H1 (cell line): ENCODE measurements around the gene CYP46A1. TPM values are rescaled to one million over a fixed set of nuclear protein-coding genes. Genes with fewer than 3 reads are reported as not detected.

Experiments
- CTCF ChIA-PET: fragments of 300-600 bp; sonication (Branson Sonifier 250); formaldehyde crosslinking; loops from one replicate; lab custom pipeline; 2021; ENCODE audit not compliant: partially characterized antibody; lab: Charles Lee
- POLR2A ChIA-PET: fragments of 300-600 bp; sonication (Branson Sonifier 250); formaldehyde crosslinking; loops from one replicate; lab custom pipeline; 2021; ENCODE audit warnings: inconsistent platforms; ENCODE audit not compliant: partially characterized antibody; lab: Charles Lee
- DNase-seq, 2 experiments: peaks; one replicate each; pipeline versions ENCODE4 v3.0.0 to v3.0.0-alpha.2; 2010 to 2022; ENCODE audit warnings: low spot score in 2 of 2, low read depth in 1 of 2, mixed read lengths in 1 of 2
- FAIRE-seq: peaks from 2 replicates; lab custom pipeline; 2011; peaks lifted over from hg19 to GRCh38; lab: Jason Lieb, UNC
- H2AFZ ChIP-seq: 2 replicates; pipeline ENCODE4 v1.8.1; 2012; ENCODE audit warnings: low read length, inconsistent platforms
- H2AK5ac ChIP-seq: 2 replicates; pipeline ENCODE4 v1.6.1; 2013; ENCODE audit warnings: low read depth, low read length
- H2BK120ac ChIP-seq: replicated peaks from 2 replicates; pipeline ENCODE3; 2013; ENCODE audit warnings: low read depth, low read length, inconsistent platforms
- H2BK12ac ChIP-seq: 2 replicates; pipeline ENCODE4 v1.6.1; 2013; ENCODE audit warnings: low read depth, low read length
- H2BK15ac ChIP-seq: 2 replicates; pipeline ENCODE4 v1.6.1; 2013; ENCODE audit warnings: low read length
- H2BK20ac ChIP-seq: 2 replicates; pipeline ENCODE4 v1.6.1; 2013; ENCODE audit warnings: low read length
- H2BK5ac ChIP-seq: 2 replicates; pipeline ENCODE4 v1.6.1; 2013; ENCODE audit warnings: low read depth, low read length
- H3K14ac ChIP-seq: 2 replicates; pipeline ENCODE4 v1.6.1; 2013; ENCODE audit warnings: inconsistent platforms; ENCODE audit not compliant: insufficient read length
- H3K18ac ChIP-seq: 2 replicates; pipeline ENCODE4 v1.6.1; 2013; ENCODE audit warnings: low read length; ENCODE audit errors: extremely low read depth
- H3K23ac ChIP-seq: 2 replicates; pipeline ENCODE4 v1.6.1; 2013; ENCODE audit warnings: inconsistent platforms; ENCODE audit not compliant: insufficient read length
- H3K23me2 ChIP-seq: 2 replicates; pipeline ENCODE4 v1.6.1; 2013; ENCODE audit warnings: low read depth, low read length
- H3K27ac ChIP-seq: 2 replicates; pipeline ENCODE4 v1.6.1; 2011; ENCODE audit warnings: low read depth, low read length, inconsistent platforms
- H3K27me3 ChIP-seq, 4 experiments: replicated peaks in 1 of 4; 1 replicate in 1 of 4; 2 replicates in 3 of 4; pipeline versions ENCODE4 v1.6.1 to v1.8.1; 2011 to 2013; ENCODE audit warnings: low read length in 3 of 4, mild to moderate bottlenecking in 3 of 4, inconsistent platforms in 2 of 4, mixed read lengths in 2 of 4, moderate library complexity in 1 of 4; ENCODE audit not compliant: control insufficient read depth in 3 of 4, insufficient read depth in 3 of 4; ENCODE audit errors: extremely low read depth in 1 of 4
- H3K36me3 ChIP-seq, 4 experiments: 2 replicates each; pipeline versions ENCODE4 v1.6.1 to v1.8.1; 2011 to 2013; ENCODE audit warnings: mild to moderate bottlenecking in 4 of 4, low read length in 3 of 4, moderate library complexity in 2 of 4, control low read depth in 1 of 4, inconsistent platforms in 1 of 4; ENCODE audit not compliant: insufficient read depth in 4 of 4, control insufficient read depth in 2 of 4
- H3K4ac ChIP-seq: replicated peaks from 2 replicates; pipeline ENCODE3; 2013; ENCODE audit warnings: low read length, low read depth, mixed read lengths, inconsistent platforms; ENCODE audit not compliant: insufficient read length
- H3K4me1 ChIP-seq, 4 experiments: replicated peaks in 1 of 4; 1 replicate in 1 of 4; 2 replicates in 3 of 4; pipeline versions ENCODE4 v1.6.1 to v1.8.1; 2011 to 2013; ENCODE audit warnings: low read length in 3 of 4, inconsistent platforms in 2 of 4, mixed read lengths in 1 of 4; ENCODE audit not compliant: insufficient read depth in 4 of 4, control insufficient read depth in 3 of 4
- H3K4me2 ChIP-seq, 2 experiments: 2 replicates each; pipeline versions ENCODE4 v1.6.1 to v1.8.1; 2011 to 2013; ENCODE audit warnings: low read depth in 2 of 2, low read length in 2 of 2, control low read depth in 1 of 2, inconsistent platforms in 1 of 2, mild to moderate bottlenecking in 1 of 2; ENCODE audit not compliant: insufficient read depth in 1 of 2
- H3K4me3 ChIP-seq, 4 experiments: fragments of 200-600, 300-600 bp in 1 of 4; sonication (generic), shearing (Covaris generic), sonication (Bioruptor Twin) in 1 of 4; 2 replicates each; pipeline versions ENCODE4 v1.5.1 to v1.8.1; 2011 to 2016; ENCODE audit warnings: low read length in 4 of 4, low read depth in 3 of 4, control low read depth in 2 of 4, inconsistent platforms in 2 of 4, mild to moderate bottlenecking in 2 of 4, mixed read lengths in 1 of 4, moderate library complexity in 1 of 4; ENCODE audit not compliant: insufficient read depth in 2 of 4; ENCODE audit errors: extremely low read depth in 1 of 4
- H3K56ac ChIP-seq: replicated peaks from 2 replicates; pipeline ENCODE3; 2013; ENCODE audit warnings: low read depth, mild to moderate bottlenecking, mixed read lengths, low read length, inconsistent platforms; ENCODE audit not compliant: insufficient read length
- H3K79me1 ChIP-seq: 2 replicates; pipeline ENCODE4 v1.6.1; 2013; ENCODE audit warnings: low read depth, low read length, control low read depth
- H3K79me2 ChIP-seq, 2 experiments: 2 replicates each; pipeline versions ENCODE4 v1.6.1 to v1.8.1; 2012 to 2013; ENCODE audit warnings: low read length in 2 of 2, mild to moderate bottlenecking in 2 of 2, inconsistent platforms in 1 of 2; ENCODE audit not compliant: insufficient read depth in 2 of 2, control insufficient read depth in 1 of 2
- H3K9ac ChIP-seq, 4 experiments: replicated peaks in 1 of 4; 1 replicate in 1 of 4; 2 replicates in 3 of 4; pipeline versions ENCODE4 v1.6.1 to v1.8.1; 2011 to 2013; ENCODE audit warnings: low read depth in 3 of 4, low read length in 3 of 4, control low read depth in 2 of 4, mild to moderate bottlenecking in 2 of 4, moderate library complexity in 2 of 4, inconsistent platforms in 1 of 4; ENCODE audit errors: extremely low read depth in 1 of 4
- H3K9me3 ChIP-seq, 2 experiments: 2 replicates each; pipeline versions ENCODE4 v1.6.1 to v1.8.1; 2012 to 2013; ENCODE audit warnings: mild to moderate bottlenecking in 2 of 2, moderate library complexity in 2 of 2, control low read depth in 1 of 2, inconsistent platforms in 1 of 2, low read depth in 1 of 2, low read length in 1 of 2, mixed read lengths in 1 of 2; ENCODE audit not compliant: insufficient read depth in 2 of 2
- H4K20me1 ChIP-seq, 2 experiments: replicated peaks in 1 of 2; 2 replicates each; pipeline versions ENCODE3 to v1.8.1; 2011 to 2013; ENCODE audit warnings: inconsistent platforms in 2 of 2, low read length in 2 of 2, mild to moderate bottlenecking in 1 of 2; ENCODE audit not compliant: insufficient read depth in 2 of 2, control insufficient read depth in 1 of 2
- H4K5ac ChIP-seq: 2 replicates; pipeline ENCODE4 v1.6.1; 2013; ENCODE audit warnings: low read length, low read depth, mixed read lengths, inconsistent platforms; ENCODE audit not compliant: insufficient read length
- H4K8ac ChIP-seq: 2 replicates; pipeline ENCODE4 v1.8.0; 2013; ENCODE audit warnings: mild to moderate bottlenecking, moderate library complexity, low read length, inconsistent platforms; ENCODE audit not compliant: insufficient read depth; ENCODE audit errors: extremely low read depth
- H4K91ac ChIP-seq: replicated peaks from 2 replicates; pipeline ENCODE3; 2013; ENCODE audit warnings: low read length, mixed read lengths, inconsistent platforms; ENCODE audit not compliant: insufficient read length
- CBX8 ChIP-seq: fragments of 300-800, 300-1000 bp; sonication (generic); IDR thresholded peaks from 2 replicates; pipeline ENCODE4 v1.7.1; 2016; ENCODE audit warnings: low read depth, low read length, borderline replicate concordance
- CHD2 ChIP-seq: IDR thresholded peaks from 2 replicates; pipeline ENCODE4 v1.6.1; 2012; ENCODE audit warnings: low read length, improper control_type of control experiment
- CREB1 ChIP-seq: IDR thresholded peaks from 2 replicates; pipeline ENCODE4 v1.6.1; 2012; ENCODE audit warnings: inconsistent platforms
- HDAC2 ChIP-seq, 2 experiments: fragments of 300-600 bp in 1 of 2; sonication (generic) in 1 of 2; IDR thresholded peaks; 2 replicates each; pipeline ENCODE4 v1.6.1; 2011 to 2012; ENCODE audit warnings: low read depth in 2 of 2, low read length in 2 of 2, mild to moderate bottlenecking in 2 of 2, moderate library complexity in 2 of 2, borderline replicate concordance in 1 of 2, inconsistent platforms in 1 of 2
- HDAC6 ChIP-seq: IDR thresholded peaks from one replicate; pipeline ENCODE4 v1.7.1; 2012; ENCODE audit warnings: low read depth, mild to moderate bottlenecking, inconsistent platforms, low read length, moderate library complexity
- KDM1A ChIP-seq: fragments of 200-600, 300-600 bp; sonication (generic); IDR thresholded peaks from 2 replicates; pipeline ENCODE4 v1.7.1; 2016; ENCODE audit warnings: mild to moderate bottlenecking, low read length, borderline replicate concordance
- KDM4A ChIP-seq: IDR thresholded peaks from one replicate; pipeline ENCODE4 v1.7.1; 2012; ENCODE audit warnings: low read depth, mild to moderate bottlenecking, moderate library complexity, low read length, inconsistent platforms; ENCODE audit not compliant: severe bottlenecking
- POLR2A ChIP-seq, 2 experiments: IDR thresholded peaks; 1 replicate in 1 of 2; 2 replicates in 1 of 2; pipeline ENCODE4 v1.6.1; 2011; ENCODE audit warnings: low read depth in 2 of 2, low read length in 2 of 2, mild to moderate bottlenecking in 2 of 2; ENCODE audit errors: control extremely low read depth in 1 of 2
- POLR2AphosphoS5 ChIP-seq: IDR thresholded peaks from 2 replicates; pipeline ENCODE4 v1.6.1; 2011; ENCODE audit warnings: low read depth, low read length
- RAD21 ChIP-seq, 2 experiments: IDR thresholded peaks in 1 of 2; conservative IDR thresholded peaks in 1 of 2; 2 replicates each; pipeline ENCODE4 v1.6.1; 2011; ENCODE audit warnings: low read depth in 2 of 2, low read length in 2 of 2, improper control_type of control experiment in 1 of 2, inconsistent platforms in 1 of 2, mild to moderate bottlenecking in 1 of 2, moderate library complexity in 1 of 2
- RFX5 ChIP-seq: IDR thresholded peaks from 2 replicates; pipeline ENCODE4 v1.6.1; 2011; ENCODE audit warnings: low read depth, low read length, improper control_type of control experiment, borderline replicate concordance
- SAP30 ChIP-seq: fragments of 300-600 bp; sonication (generic); IDR thresholded peaks from 2 replicates; pipeline ENCODE4 v1.7.1; 2012; ENCODE audit warnings: low read length, moderate library complexity, mild to moderate bottlenecking, inconsistent platforms; ENCODE audit not compliant: insufficient read depth, insufficient replicate concordance
- SP4 ChIP-seq: IDR thresholded peaks from 2 replicates; pipeline ENCODE4 v1.6.1; 2012; ENCODE audit warnings: low read length, inconsistent platforms
- SUZ12 ChIP-seq: fragments of 200-600 bp; sonication (generic); IDR thresholded peaks from 2 replicates; pipeline ENCODE4 v1.6.1; 2012; ENCODE audit warnings: mild to moderate bottlenecking, inconsistent platforms, low read length, moderate library complexity, mixed read lengths
- polyA plus RNA-seq, 7 experiments: library from polyadenylated mRNA; depleted of rRNA in 3 of 7; stranded (reverse) in 5 of 7; unstranded in 2 of 7; fragments of >200 nt in 5 of 7; fragments of 200-250 nt in 2 of 7; gene quantifications; 1 replicate in 5 of 7; 2 replicates in 1 of 7; 4 replicates in 1 of 7; pipeline versions ENCODE4 v1.2.1 to v1.2.3, GENCODE V29; 2011 to 2013; ENCODE audit warnings: missing spikeins in 2 of 7, mixed read lengths in 2 of 7
- total RNA-seq: library from RNA; stranded (reverse); fragmentation: NEBNext Ultra II Directional; extraction: Animal tissue kit (Norgen Biotek cat#: 25700); gene quantifications from 2 replicates; pipeline ENCODE4 v1.2.1, GENCODE V29; 2021

CYP46A1 gene
- total and polyA plus RNA-seq, 2 of the 8 experiments (the other 6 are each of a cell fraction or from before 2014, with no cell fraction given) = 0.41 to 1.3 TPM

- FAIRE-seq (no peak), DNase-seq (no peak)
- H3K23me2 ChIP-seq = no peaks in the 10 kb centered on the region
- H3K4ac ChIP-seq = no peak overlapping the region
- H3K27ac ChIP-seq = no peak overlapping the region
- no peak overlapping the region for H2BK20ac ChIP-seq
- no peak overlapping the region for H3K4me2 ChIP-seq
- H4K91ac ChIP-seq = no peak overlapping the region
- no peak overlapping the region for H2BK5ac ChIP-seq
- no peak overlapping the region for H3K4me3 ChIP-seq
- H4K5ac ChIP-seq = no peak overlapping the region
- H2AFZ ChIP-seq = no peak overlapping the region
- H3K14ac ChIP-seq = no peak overlapping the region
- H3K27me3 ChIP-seq = no peaks in the 10 kb centered on the region
- no peak overlapping the region for H2AK5ac ChIP-seq
- H3K4me1 ChIP-seq = no peaks in the 10 kb centered on the region
- ChIA-PET POLR2A (no interaction called here), CTCF (no interaction called here)
- no peak overlapping the region for H2BK12ac ChIP-seq
- no peaks in the 10 kb centered on the region for H3K79me2 ChIP-seq
- no peak overlapping the region for H4K8ac ChIP-seq
- H3K79me1 ChIP-seq = no peaks in the 10 kb centered on the region
- H3K36me3 ChIP-seq = no peaks in the 10 kb centered on the region
- peaks cover 12 to 14% of the 10 kb centered on the region in 2 experiments; a peak in 3 of 4 replicates for H3K9me3 ChIP-seq
- H2BK120ac ChIP-seq = no peak overlapping the region
- no peak overlapping the region for H3K56ac ChIP-seq
- H3K9ac ChIP-seq = no peak overlapping the region
- H3K18ac ChIP-seq = no peak overlapping the region
- H2BK15ac ChIP-seq = no peak overlapping the region
- no peaks in the 10 kb centered on the region for H4K20me1 ChIP-seq
- no peak overlapping the region for H3K23ac ChIP-seq
- TF ChIP-seq CREB1 (no peak), CBX8 (no peak), POLR2AphosphoS5 (no peak), RFX5 (no peak), RAD21 (IDR thresholded peaks at IDR 0.05 in 1 of 2, conservative IDR thresholded peaks at IDR 0.05 in 1 of 2; ENCODE audit: low read depth in 2 of 2, low read length in 2 of 2) (no peak), HDAC6 (no peak), KDM1A (no peak), KDM4A (no peak), SP4 (no peak), POLR2A (IDR thresholded peaks at IDR 0.05; ENCODE audit: control extremely low read depth in 1 of 2, low read depth in 2 of 2, low read length in 2 of 2) (no peak), SAP30 (no peak), CHD2 (no peak), HDAC2 (IDR thresholded peaks at IDR 0.05; ENCODE audit: borderline replicate concordance in 1 of 2, low read depth in 2 of 2, low read length in 2 of 2) (no peak), SUZ12 (no peak)
These were observed 18.0 kb downstream of the CYP46A1 start for GRCh38 chr14:99702115-99702514.
